DND-41 (cell line): ENCODE data around the gene GRXCR2.

ENCODE experiments used
- ATAC-seq: fragments of 200-7000 bp; cut with Tn5 transposase; 3 replicates; pipeline ENCODE4 v1.9.1; 2021; ENCODE audit warnings: low read depth; ENCODE audit not compliant: insufficient read depth
- DNase-seq: peaks from one replicate; pipeline ENCODE4 v3.0.0-alpha.2; 2020
- H2AFZ ChIP-seq: 2 replicates; pipeline ENCODE4 v1.6.0; 2012; ENCODE audit warnings: low read depth, low read length
- H3K27ac ChIP-seq: 2 replicates; pipeline ENCODE4 v1.5.1; 2012; ENCODE audit warnings: low read length, inconsistent platforms
- H3K27me3 ChIP-seq: fragments of 200-600 bp; sonication (generic); 2 replicates; pipeline ENCODE4 v1.6.0; 2012; ENCODE audit warnings: low read length, mild to moderate bottlenecking, inconsistent platforms; ENCODE audit not compliant: insufficient read depth, poor library complexity
- H3K36me3 ChIP-seq: 2 replicates; pipeline ENCODE4 v1.5.1; 2012; ENCODE audit warnings: low read length, inconsistent platforms; ENCODE audit not compliant: insufficient read depth
- H3K4me1 ChIP-seq: 2 replicates; pipeline ENCODE4 v1.5.1; 2012; ENCODE audit warnings: mild to moderate bottlenecking, low read length; ENCODE audit not compliant: insufficient read depth
- H3K4me2 ChIP-seq: 2 replicates; pipeline ENCODE4 v1.6.0; 2012; ENCODE audit warnings: mild to moderate bottlenecking, moderate library complexity, low read length, inconsistent platforms; ENCODE audit not compliant: insufficient read depth
- H3K4me3 ChIP-seq, 2 experiments: fragments of 200-600 bp in 1 of 2; shearing (Covaris generic) in 1 of 2; 2 replicates each; pipeline ENCODE4 v1.5.1; 2012 to 2016; ENCODE audit warnings: inconsistent platforms in 2 of 2, low read length in 2 of 2, mild to moderate bottlenecking in 2 of 2, low read depth in 1 of 2, moderate library complexity in 1 of 2
- H3K79me2 ChIP-seq: 2 replicates; pipeline ENCODE4 v1.6.0; 2012; ENCODE audit warnings: low read length, inconsistent platforms; ENCODE audit not compliant: insufficient read depth
- H3K9ac ChIP-seq: 2 replicates; pipeline ENCODE4 v1.6.0; 2012; ENCODE audit warnings: low read depth, mild to moderate bottlenecking, inconsistent platforms, low read length, moderate library complexity
- H3K9me3 ChIP-seq: 2 replicates; pipeline ENCODE4 v1.5.1; 2012; ENCODE audit warnings: low read length, moderate library complexity, mild to moderate bottlenecking, inconsistent platforms; ENCODE audit not compliant: insufficient read depth, severe bottlenecking
- H4K20me1 ChIP-seq: 2 replicates; pipeline ENCODE4 v1.6.0; 2012; ENCODE audit warnings: low read length; ENCODE audit not compliant: insufficient read depth
- CTCF ChIP-seq: IDR thresholded peaks from 2 replicates; pipeline ENCODE4 v1.5.1; 2012; ENCODE audit warnings: borderline replicate concordance, low read length, moderate library complexity, mild to moderate bottlenecking; ENCODE audit not compliant: poor library complexity, severe bottlenecking; ENCODE audit errors: extremely low read depth
- EZH2 ChIP-seq: IDR thresholded peaks from 3 replicates; pipeline ENCODE4 v1.6.1; 2012; ENCODE audit warnings: borderline replicate concordance, low read depth, mild to moderate bottlenecking, moderate library complexity, low read length, inconsistent platforms; ENCODE audit not compliant: severe bottlenecking

GRXCR2 gene

GRCh38 chr5:145872914-145873313 is at the start of gene GRXCR2:
Gene GRXCR2 (minus strand): TSS chr5:145873014. CDS start chr5:145872968, 46 bp downstream.
- no peak for ATAC-seq
- Histone ChIP-seq H3K4me2 (no peak within 1 kb of the TSS), H2AFZ (no peak within 1 kb of the TSS), H4K20me1 (no peaks in the 10 kb centered on the region), H3K9ac (no peak within 1 kb of the TSS), H3K27ac (no peak within 1 kb of the TSS), H3K36me3 (no peaks in the 10 kb centered on the region), H3K9me3 (no peaks in the 10 kb centered on the region), H3K79me2 (no peaks in the 10 kb centered on the region), H3K27me3 (no peaks in the 10 kb centered on the region), H3K4me1 (no peaks in the 10 kb centered on the region), H3K4me3 (no peak within 1 kb of the TSS)
- no peak for TF ChIP-seq EZH2
- TF ChIP-seq CTCF, result no peak
- no peak for DNase-seq

- Histone ChIP-seq H3K36me3 (no peaks in the 10 kb centered on the region), H3K27me3 (no peaks in the 10 kb centered on the region), H2AFZ (no peak overlapping the region), H4K20me1 (no peaks in the 10 kb centered on the region), H3K9ac (no peak overlapping the region), H3K79me2 (no peaks in the 10 kb centered on the region), H3K4me3 (no peak overlapping the region), H3K27ac (no peak overlapping the region), H3K4me1 (no peaks in the 10 kb centered on the region), H3K4me2 (no peak overlapping the region), H3K9me3 (no peaks in the 10 kb centered on the region)
- ATAC-seq (no peak), DNase-seq (no peak)
- TF ChIP-seq EZH2, result no peak
- TF ChIP-seq CTCF, result no peak
Observed at GRCh38 chr5:145922059-145922458, 49.2 kb upstream of the GRXCR2 start.

GRCh38 chr5:145921211-145921610 is 48.4 kb upstream of the GRXCR2 start:
- no peak overlapping the region for H3K27ac ChIP-seq
- TF ChIP-seq CTCF, result no peak
- TF ChIP-seq EZH2, result no peak
- H3K9ac ChIP-seq, result no peak overlapping the region
- H3K27me3 ChIP-seq, result no peaks in the 10 kb centered on the region
- H3K4me2 ChIP-seq, result no peak overlapping the region
- H4K20me1 ChIP-seq, result no peaks in the 10 kb centered on the region
- DNase-seq (no peak), ATAC-seq (no peak)
- H3K36me3 ChIP-seq, result no peaks in the 10 kb centered on the region
- no peaks in the 10 kb centered on the region for H3K79me2 ChIP-seq
- H3K4me3 ChIP-seq, result no peak overlapping the region
- H2AFZ ChIP-seq, result no peak overlapping the region
- H3K9me3 ChIP-seq, result no peaks in the 10 kb centered on the region
- no peaks in the 10 kb centered on the region for H3K4me1 ChIP-seq
